GM21529 (cell line): ENCODE data around the gene YWHAB.
A peak's percentile ranks its signal among the peaks of the same experiment; 100 is the strongest.
"Not testable (repeated sequence)": the region's sequence is repeated elsewhere in the genome, so short reads cannot be mapped to it uniquely, and the experiment has no call there.

Experiments
- ATAC-seq: cut with Tn5 transposase; IDR thresholded peaks from one replicate; pipeline ENCODE4 v1.9.1; 2021; ENCODE audit not compliant: unreplicated experiment

Gene YWHAB

DNA sequence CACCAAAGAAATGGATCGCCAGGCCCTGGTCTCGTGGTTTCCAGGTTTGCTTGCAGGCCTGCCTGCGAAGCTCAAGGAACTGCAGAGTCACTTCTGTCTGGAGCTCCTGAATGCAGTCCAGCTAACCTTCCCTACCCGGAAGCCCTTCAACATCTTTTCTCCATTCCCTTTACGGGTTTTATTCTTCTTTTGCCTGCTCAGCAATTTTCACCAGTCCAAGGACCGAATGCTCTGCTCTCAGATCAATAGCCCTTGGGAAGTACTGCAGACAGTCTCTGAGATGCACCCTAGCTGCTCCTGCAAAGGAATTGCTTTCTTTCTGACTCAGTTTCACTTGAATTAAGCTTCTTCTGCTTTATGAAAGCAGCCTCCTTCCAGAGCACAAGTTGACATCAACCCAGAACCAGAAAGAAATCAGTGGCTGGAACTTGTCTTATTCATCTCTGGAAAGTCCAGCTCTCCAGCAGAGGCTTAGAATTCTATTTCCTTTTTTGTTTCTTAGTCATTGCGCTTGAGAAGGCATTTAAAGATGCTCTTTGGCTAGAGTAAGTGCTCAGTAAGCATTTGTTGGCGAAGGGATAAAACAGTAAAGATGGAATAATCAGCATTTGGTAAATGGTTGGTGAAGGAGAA lies 18.7 kb upstream of the YWHAB start:
- no peak for ATAC-seq

GRCh38 chr20:44869471-44869870 lies 16.0 kb upstream of the YWHAB start:
- ATAC-seq = no peak

GRCh38 chr20:44882360-44882759 lies 3.1 kb upstream of the YWHAB start:
- not testable (repeated sequence) for ATAC-seq

GRCh38 chr20:44883214-44883902 lies 2.1 kb upstream of the YWHAB start:
- no peak for ATAC-seq

- no peak for ATAC-seq
Measured at GRCh38 chr20:44884907-44885391, 556 bp upstream of the YWHAB start.

DNA sequence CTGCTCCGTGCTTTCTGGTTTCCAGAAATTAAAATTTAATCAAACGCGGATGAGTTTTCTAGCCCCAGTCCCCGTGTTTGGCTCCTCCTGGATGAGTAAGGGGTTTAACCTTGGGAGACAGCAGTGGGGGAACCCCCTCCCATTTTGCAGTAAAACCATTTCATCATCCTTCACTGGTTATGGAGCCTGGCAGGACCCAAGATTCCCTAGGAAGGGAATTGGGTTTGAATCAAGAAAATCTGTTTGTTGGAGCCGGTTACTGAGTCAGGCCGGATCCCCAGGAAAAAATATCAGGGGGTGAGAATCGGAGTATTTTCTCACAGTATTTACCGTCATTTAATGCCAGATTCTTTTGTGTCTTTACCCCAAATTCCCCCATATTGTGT lies 754 bp downstream of the YWHAB start:
- ATAC-seq = no peak

- ATAC-seq = no peak
Measured at GRCh38 chr20:44886828-44887227, 1.3 kb downstream of the YWHAB start.

GRCh38 chr20:44887466-44887865 lies 2.0 kb downstream of the YWHAB start:
- ATAC-seq = no peak

DNA sequence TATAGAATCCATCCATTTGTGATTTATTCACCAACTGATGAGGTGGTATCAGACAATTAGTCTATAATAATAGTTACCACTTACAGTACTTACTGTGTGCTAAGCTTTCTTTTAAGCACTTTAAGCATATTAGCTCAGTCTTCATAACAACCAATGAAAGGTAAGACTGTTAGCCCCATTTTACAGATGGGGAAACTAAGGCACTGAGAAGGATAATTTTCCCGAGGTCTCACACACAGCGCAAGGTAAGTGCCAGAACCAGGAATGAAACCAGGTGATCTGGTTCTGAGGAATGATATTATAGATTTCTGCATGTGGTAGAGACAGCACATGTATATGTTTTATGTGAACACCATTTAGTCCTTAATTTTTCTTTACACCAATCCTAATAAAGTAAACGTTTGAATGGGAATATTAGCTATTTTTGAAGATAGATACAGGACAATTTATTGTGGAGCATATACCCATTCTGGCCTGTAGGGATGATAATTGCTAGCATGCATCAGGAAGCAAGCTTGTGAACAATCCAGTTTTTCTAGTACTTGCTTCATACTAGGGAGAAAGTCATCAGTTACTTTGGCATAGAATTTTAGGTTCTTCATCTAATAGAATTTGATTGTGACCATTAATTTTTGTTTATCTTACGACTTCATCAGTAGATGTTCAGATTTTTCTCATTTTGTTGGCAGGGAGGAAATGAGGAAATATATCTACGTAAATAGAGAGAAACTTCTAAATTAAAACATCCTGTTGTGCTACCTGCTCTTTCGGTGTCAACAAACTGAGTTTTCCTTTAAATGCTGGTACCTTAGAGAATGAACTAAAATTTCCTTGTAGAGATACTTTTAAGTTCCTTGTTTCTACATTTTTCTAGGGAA lies 3.0 kb downstream of the YWHAB start:
- ATAC-seq = no peak

DNA sequence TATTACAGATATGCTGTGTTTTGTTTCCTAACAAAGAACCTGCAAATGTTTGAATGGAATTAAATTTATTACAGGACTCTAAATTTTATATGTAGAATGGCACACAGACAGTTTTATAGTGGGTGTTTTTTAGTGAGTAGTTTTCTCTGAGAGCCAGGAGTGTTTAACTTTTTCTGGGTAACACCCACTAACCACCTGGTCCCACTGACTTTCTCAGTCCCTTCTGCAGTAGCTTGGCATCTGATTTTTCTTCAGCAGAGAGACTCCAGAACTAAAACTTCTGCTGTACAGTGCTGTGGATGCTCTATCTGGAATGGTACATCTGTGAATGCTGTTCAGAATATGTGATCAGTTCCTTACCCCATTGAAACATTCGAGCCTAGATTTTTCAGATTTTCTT lies 6.3 kb downstream of the YWHAB start:
- ATAC-seq = no peak

DNA sequence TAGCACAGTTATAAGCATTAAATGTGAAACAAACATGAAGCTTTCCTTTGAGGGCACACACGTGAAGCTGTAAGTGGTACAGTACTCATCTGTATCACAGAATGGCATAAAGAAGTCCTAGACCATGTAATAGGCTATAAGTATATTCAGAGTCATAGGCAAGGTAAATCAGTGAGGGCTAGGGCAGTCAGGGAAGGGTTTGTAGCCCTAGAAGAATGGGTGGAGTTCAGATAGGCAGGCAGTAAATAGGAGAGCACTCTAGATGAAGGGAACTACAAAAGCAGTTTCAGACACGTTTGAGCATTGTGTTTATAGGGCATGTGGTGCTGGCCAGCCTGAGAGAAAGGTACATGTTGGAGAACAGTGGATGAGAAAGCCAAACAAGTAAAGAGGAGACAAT lies 9.5 kb downstream of the YWHAB start:
- ATAC-seq = no peak

GRCh38 chr20:44896583-44896982 lies 11.1 kb downstream of the YWHAB start:
- ATAC-seq = no peak

DNA sequence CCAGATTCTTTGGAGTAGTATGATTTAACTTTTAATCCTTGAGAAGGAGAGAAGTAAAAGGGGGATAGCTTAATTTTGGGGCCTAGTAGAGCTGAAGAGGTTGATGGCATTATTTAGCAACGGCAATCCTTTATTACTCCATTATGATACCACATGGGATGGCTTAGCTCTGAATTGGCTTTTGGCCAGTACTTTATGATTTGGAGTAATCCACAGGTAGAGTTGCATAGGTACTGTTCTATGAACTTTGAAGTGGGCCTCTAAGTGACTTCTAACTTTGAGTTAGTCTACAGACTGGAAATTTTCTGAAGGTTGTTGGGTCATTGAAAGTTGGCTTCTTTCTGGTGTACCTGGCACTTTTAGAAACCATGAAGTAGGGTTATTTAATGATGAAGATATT lies 11.6 kb downstream of the YWHAB start:
- ATAC-seq = no peak

DNA sequence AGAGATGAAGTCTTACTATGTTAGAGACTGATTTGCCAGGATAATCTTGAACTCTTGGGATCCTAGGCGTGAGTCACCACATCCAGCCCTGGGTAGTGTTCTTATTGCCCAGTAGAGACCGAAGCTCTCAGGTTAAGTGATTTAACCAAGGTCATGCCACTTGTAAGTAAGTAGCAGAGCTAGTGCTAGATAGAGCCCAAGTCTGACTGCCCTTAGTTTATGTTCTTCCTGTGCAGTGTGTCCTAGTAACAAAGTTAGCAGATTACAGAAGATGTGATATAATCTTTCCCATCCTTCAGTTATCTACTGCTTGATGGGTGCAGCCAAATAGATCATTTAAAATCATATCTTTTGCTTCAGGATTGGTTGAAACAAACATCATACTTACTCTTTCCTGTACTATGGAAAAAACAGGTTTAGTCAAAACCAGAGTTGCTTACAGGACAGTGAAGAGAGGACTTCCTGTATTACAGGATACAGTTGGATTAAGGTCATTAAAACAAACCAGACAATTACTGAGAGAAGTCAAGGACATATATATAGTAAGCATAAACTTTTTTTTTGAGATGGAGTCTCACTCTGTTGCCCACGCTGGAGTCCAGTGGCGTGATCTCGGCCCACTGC lies 14.8 kb downstream of the YWHAB start:
- ATAC-seq = no peak

- ATAC-seq = no peak
Measured at GRCh38 chr20:44901974-44902373, 16.5 kb downstream of the YWHAB start.

- no peak for ATAC-seq
Measured at GRCh38 chr20:44904377-44904776, 18.9 kb downstream of the YWHAB start.

DNA sequence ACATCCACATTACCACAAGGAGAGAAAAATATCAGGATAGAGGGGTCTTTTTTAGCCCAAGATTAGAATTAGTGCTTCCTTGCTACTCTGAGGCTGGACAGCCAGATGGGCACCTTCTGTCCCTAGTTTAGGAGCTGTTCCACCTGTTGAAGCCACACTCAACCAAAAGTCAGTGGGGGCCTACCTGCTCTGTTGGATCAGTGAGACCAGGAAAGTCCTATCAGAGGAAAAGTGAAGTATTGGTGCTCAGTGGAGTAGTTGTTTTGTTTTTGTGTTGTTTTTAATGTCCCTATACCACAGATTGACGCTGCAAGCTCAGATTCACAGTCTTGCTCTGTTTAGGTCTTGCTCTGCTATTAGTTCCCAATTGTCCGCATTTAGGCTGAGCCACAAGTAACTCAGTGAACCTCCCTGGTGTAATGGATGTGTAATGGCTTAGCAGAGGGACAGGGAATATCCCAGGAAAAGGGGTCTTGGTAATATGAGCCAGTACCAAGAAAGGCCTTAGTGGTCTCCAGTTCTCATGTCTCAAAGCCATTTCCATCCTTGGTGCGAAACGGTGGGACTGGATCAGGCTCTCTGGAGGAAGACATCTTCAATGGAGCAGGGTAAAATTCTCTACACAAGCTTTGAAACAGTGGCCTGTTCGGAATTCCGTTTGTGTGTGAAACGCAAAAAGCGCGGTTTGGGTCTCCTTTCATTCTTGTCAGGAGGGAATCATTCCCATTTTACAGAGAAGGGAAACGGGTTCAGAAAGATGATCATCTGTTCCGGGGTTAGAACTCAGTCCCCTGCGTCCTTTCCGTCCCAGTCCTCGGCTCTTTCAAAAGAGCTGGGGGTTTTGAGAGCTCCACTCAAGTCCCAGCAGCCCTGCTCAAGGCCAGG lies 23.7 kb downstream of the YWHAB start:
- no peak for ATAC-seq

DNA sequence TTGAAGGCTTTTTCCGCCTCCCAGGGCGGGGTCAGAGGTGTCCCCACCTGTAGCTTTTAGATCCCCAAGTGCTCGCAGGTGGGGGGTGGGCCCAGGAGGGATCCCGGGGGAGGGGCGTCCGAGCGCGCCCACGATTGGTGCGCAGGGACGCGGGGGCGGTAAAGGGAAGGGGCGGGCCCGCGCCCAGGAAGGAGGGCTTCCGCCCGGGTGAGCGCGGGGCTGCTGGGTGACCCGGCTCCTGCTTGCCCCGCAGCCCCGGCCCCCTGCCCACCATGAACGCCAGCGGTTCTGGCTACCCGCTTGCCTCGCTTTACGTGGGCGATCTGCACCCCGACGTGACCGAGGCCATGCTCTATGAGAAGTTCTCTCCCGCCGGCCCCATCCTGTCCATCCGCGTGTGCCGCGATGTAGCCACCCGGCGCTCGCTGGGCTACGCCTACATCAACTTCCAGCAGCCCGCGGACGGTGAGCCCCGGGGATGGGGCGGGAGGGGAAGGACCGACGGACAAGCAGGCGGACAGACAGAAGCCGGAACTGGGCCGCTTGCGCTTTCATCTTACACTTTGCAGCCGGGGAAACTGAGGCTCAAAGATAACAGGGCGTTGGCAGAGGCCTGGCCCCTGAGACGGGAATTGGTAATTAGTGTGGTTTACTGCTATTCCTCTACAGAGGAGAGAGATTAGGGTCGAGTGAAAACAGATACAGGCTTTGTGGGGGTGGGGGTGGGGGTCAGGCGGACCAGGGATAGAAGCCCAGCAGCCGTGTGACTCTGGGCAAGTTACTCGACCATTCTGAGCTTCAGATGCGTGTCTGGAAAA lies 24.6 kb downstream of the YWHAB start, which contains the start of gene PABPC1L:
TSS of gene PABPC1L (plus strand) at position 189 of the 818 bp plus-strand sequence. CDS start at position 273, 84 bp downstream.
- ATAC-seq = peak; percentile 83

- ATAC-seq = no peak
Measured at GRCh38 chr20:44910690-44911262, 25.3 kb downstream of the YWHAB start.
